GM21390 (cell line): Measurements from ENCODE around the gene SPRR2A.
"Not testable (repeated sequence)": the region's sequence is repeated elsewhere in the genome, so short reads cannot be mapped to it uniquely, and the experiment has no call there.

Experiments
- ATAC-seq: cut with Tn5 transposase; IDR thresholded peaks from one replicate; pipeline ENCODE4 v1.9.1; 2021; ENCODE audit not compliant: unreplicated experiment

The SPRR2A gene

DNA sequence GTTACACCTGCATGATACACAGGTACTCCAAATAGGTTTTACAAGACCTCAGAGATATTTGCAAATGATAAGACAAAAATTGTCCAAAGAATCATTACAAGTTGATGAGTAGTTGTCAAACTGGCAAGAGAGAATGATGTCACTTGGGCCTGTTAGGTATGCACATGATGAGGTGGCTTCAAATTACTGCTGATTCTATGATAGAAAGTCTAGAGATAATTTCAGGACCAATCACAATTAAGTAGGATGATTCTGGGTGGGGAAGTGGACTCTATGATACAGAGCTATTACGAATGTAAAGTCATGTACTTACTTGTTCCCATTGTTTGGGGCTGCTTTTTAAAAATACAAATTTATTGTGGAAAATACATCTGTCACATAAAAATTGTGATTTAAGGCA, 31.5 kb downstream of the SPRR2A start:
- ATAC-seq: no peak

DNA sequence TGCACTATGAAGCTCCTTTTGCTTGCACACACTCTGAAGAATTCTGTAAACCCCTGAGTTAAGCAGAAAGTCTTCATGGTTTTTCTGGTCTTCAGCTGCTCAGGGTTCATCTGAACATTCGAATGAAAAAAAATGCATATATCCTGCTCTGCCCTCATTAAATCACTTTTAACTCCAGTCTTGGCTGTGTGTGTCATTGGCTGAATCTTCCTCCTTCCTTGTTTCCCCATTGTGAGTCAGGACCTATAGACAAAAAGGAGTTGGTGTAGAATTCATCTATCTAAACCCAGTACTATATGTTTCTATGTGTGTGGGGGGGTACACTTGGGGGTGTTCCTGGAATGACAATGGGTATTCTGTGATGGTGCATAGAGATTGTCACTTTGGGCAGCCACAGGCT, 32.9 kb downstream of the SPRR2A start:
- ATAC-seq: no peak

DNA sequence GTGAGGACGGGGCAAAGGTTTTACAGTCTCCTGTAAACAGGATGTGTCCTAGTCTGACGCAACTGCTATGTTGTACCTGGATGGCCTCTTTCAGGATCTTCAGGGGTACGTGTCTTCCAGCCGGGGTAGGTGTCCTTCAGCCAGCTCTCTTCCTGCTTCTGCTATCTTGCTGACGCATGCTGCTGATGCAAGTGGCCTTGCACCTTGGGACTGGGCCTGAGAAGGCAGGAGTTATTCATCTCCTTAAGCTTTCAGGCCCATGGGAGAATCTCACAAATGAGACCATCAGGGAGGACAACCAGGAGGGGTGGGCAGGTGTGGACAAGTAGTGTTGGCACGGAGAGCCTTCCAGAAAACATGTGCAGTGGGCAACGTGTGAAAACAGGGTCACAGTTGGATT, 34.2 kb downstream of the SPRR2A start:
- no peak for ATAC-seq

- ATAC-seq: not testable (repeated sequence)
Observed at GRCh38 chr1:153022340-153022739, 35.0 kb downstream of the SPRR2A start.

DNA sequence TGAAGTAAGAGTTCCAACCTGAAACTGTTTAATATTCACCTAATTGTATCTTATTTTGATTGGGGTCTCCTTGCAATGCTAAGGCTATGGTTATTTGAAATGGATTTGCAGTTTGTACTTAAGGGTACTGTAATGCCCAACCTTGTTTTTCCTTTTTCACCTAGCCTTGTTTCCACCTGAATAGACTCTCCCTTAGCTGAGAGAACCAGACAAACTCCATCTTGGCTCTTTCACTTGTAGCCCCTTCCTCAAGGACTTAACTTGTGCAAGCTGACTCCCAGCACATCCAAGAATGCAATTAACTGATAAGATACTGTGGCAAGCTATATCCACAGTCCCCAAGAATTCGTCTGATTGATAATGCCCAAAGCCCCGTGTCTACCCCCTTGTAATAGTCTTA, 35.5 kb downstream of the SPRR2A start:
- not testable (repeated sequence) for ATAC-seq

DNA sequence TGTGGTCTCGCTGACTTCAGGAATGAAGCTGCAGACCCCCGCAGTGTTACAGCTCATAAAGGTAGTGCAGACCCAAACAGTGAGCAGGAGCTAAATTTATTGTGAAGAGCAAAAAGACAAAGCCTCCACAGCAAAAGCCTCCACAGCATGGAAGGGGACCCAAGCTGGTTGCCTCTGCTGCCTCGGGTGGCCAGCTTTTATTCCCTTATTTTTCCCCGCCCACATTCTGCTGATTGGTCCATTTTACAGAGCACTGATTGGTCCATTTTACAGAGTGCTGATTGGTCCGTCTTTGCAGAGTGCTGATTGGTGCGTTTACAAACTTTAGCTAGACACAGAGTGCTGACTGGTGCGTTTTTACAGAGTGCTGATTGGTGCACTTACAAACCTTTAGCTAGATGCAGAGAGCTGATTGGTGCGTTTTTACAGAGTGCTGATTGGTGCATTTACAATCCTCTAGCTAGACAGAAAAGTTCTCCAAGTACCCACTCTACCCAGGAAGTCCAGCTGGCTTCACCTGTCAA, 46.0 kb downstream of the SPRR2A start:
- ATAC-seq: not testable (repeated sequence)
